H9 (cell line): ENCODE data around the gene UVRAG. TPM values are rescaled to one million over a fixed set of nuclear protein-coding genes. Genes with fewer than 3 reads are reported as not detected.
A peak's percentile ranks its signal among the peaks of the same experiment; 100 is the strongest.

Experiments used
- DNase-seq: peaks from one replicate; pipeline ENCODE4 v3.0.0-alpha.2; 2017
- H2AFZ ChIP-seq: one replicate; pipeline ENCODE4 v1.6.1; 2013; ENCODE audit warnings: mild to moderate bottlenecking, low read length, control low read depth, moderate library complexity
- H2AK5ac ChIP-seq: 2 replicates; pipeline ENCODE4 v1.6.1; 2013; ENCODE audit warnings: low read length, control low read depth, mixed read lengths; ENCODE audit not compliant: insufficient read length
- H2BK120ac ChIP-seq: one replicate; pipeline ENCODE4 v1.6.1; 2013; ENCODE audit warnings: low read depth, mild to moderate bottlenecking, low read length, control low read depth, inconsistent platforms; ENCODE audit not compliant: poor library complexity, severe bottlenecking
- H2BK12ac ChIP-seq: 2 replicates; pipeline ENCODE4 v1.6.1; 2013; ENCODE audit warnings: low read length, control low read depth, mixed read lengths, low read depth; ENCODE audit not compliant: insufficient read length
- H2BK15ac ChIP-seq: 2 replicates; pipeline ENCODE4 v1.6.1; 2013; ENCODE audit warnings: low read depth, low read length, control low read depth
- H2BK20ac ChIP-seq: one replicate; pipeline ENCODE4 v1.6.1; 2013; ENCODE audit warnings: low read depth, mild to moderate bottlenecking, low read length, control low read depth, inconsistent platforms; ENCODE audit not compliant: poor library complexity, severe bottlenecking
- H2BK5ac ChIP-seq: 2 replicates; pipeline ENCODE4 v1.6.1; 2013; ENCODE audit warnings: low read length, control low read depth, mixed read lengths; ENCODE audit not compliant: insufficient read length
- H3K14ac ChIP-seq: 2 replicates; pipeline ENCODE4 v1.6.1; 2013; ENCODE audit warnings: low read length, control low read depth; ENCODE audit not compliant: insufficient read depth
- H3K18ac ChIP-seq: 2 replicates; pipeline ENCODE4 v1.6.1; 2013; ENCODE audit warnings: low read depth, mild to moderate bottlenecking, mixed read lengths, low read length, control low read depth; ENCODE audit not compliant: insufficient read length
- H3K23ac ChIP-seq: 2 replicates; pipeline ENCODE4 v1.6.1; 2013; ENCODE audit warnings: low read length, control low read depth, mixed read lengths, low read depth; ENCODE audit not compliant: insufficient read length
- H3K23me2 ChIP-seq: 2 replicates; pipeline ENCODE4 v1.6.1; 2013; ENCODE audit warnings: low read depth, mild to moderate bottlenecking, mixed read lengths, low read length, control low read depth; ENCODE audit not compliant: insufficient read length, poor library complexity, severe bottlenecking
- H3K27ac ChIP-seq: 2 replicates; pipeline ENCODE4 v1.5.1; 2013; ENCODE audit warnings: low read length, control low read depth, mixed read lengths, low read depth; ENCODE audit not compliant: insufficient read length
- H3K27me3 ChIP-seq: 2 replicates; pipeline ENCODE4 v1.6.1; 2013; ENCODE audit warnings: low read length, control low read depth, inconsistent platforms; ENCODE audit not compliant: insufficient read depth
- H3K4ac ChIP-seq: 2 replicates; pipeline ENCODE4 v1.6.1; 2013; ENCODE audit warnings: low read depth, mild to moderate bottlenecking, control low read depth, inconsistent platforms, low read length, moderate library complexity
- H3K4me1 ChIP-seq: 2 replicates; pipeline ENCODE4 v1.6.1; 2013; ENCODE audit warnings: low read length, control low read depth, inconsistent platforms; ENCODE audit not compliant: insufficient read depth
- H3K4me2 ChIP-seq: 2 replicates; pipeline ENCODE4 v1.6.1; 2013; ENCODE audit warnings: low read length, control low read depth, mixed read lengths; ENCODE audit not compliant: insufficient read length, insufficient read depth
- H3K56ac ChIP-seq: 2 replicates; pipeline ENCODE4 v1.6.1; 2013; ENCODE audit warnings: low read depth, mild to moderate bottlenecking, mixed read lengths, low read length, control low read depth; ENCODE audit not compliant: insufficient read length
- H3K79me1 ChIP-seq: 2 replicates; pipeline ENCODE4 v1.6.1; 2013; ENCODE audit warnings: low read depth, mild to moderate bottlenecking, moderate library complexity, low read length, control low read depth, inconsistent platforms; ENCODE audit not compliant: insufficient read depth, poor library complexity, severe bottlenecking
- H3K79me2 ChIP-seq: 2 replicates; pipeline ENCODE4 v1.6.1; 2013; ENCODE audit warnings: low read length, control low read depth, inconsistent platforms; ENCODE audit not compliant: insufficient read depth
- H3K9ac ChIP-seq: 2 replicates; pipeline ENCODE4 v1.6.1; 2013; ENCODE audit warnings: low read length, control low read depth, mixed read lengths; ENCODE audit not compliant: insufficient read length; ENCODE audit errors: extremely low read depth
- H3K9me3 ChIP-seq: one replicate; pipeline ENCODE4 v1.6.1; 2013; ENCODE audit warnings: low read depth, low read length, inconsistent platforms; ENCODE audit not compliant: control insufficient read depth
- H3T11ph ChIP-seq: one replicate; pipeline ENCODE4 v1.6.1; 2013; ENCODE audit warnings: mild to moderate bottlenecking, low read length, control low read depth, inconsistent platforms
- H4K20me1 ChIP-seq: one replicate; pipeline ENCODE4 v1.6.1; 2013; ENCODE audit not compliant: control insufficient read depth, insufficient read length, insufficient read depth
- H4K5ac ChIP-seq: 2 replicates; pipeline ENCODE4 v1.6.1; 2013; ENCODE audit warnings: low read depth, mild to moderate bottlenecking, mixed read lengths, low read length, control low read depth; ENCODE audit not compliant: insufficient read length
- H4K8ac ChIP-seq: replicated peaks from 2 replicates; pipeline ENCODE4 v1.6.1; 2013; ENCODE audit warnings: low read length, control low read depth, mixed read lengths, low read depth; ENCODE audit not compliant: insufficient read length
- H4K91ac ChIP-seq: 2 replicates; pipeline ENCODE4 v1.6.1; 2013; ENCODE audit warnings: low read depth, mild to moderate bottlenecking, moderate library complexity, mixed read lengths, low read length, control low read depth; ENCODE audit not compliant: insufficient read length
- H3K27ac Mint-ChIP-seq, 3 experiments: 2 replicates in 2 of 3; 3 replicates in 1 of 3; pipeline ENCODE4 v1.8.0; 2020 to 2021; ENCODE audit warnings: mixed read lengths in 3 of 3, mild to moderate bottlenecking in 1 of 3, moderate library complexity in 1 of 3
- H3K27me3 Mint-ChIP-seq: 2 replicates; pipeline ENCODE4 v1.8.0; 2021; ENCODE audit warnings: low read depth, mild to moderate bottlenecking, moderate library complexity, mixed read lengths
- H3K36me3 Mint-ChIP-seq, 3 experiments: 2 replicates in 2 of 3; 3 replicates in 1 of 3; pipeline ENCODE4 v1.8.0; 2020 to 2021; ENCODE audit warnings: low read depth in 3 of 3, mixed read lengths in 3 of 3; ENCODE audit not compliant: insufficient read depth in 1 of 3
- H3K4me1 Mint-ChIP-seq, 2 experiments: 2 replicates each; pipeline ENCODE4 v1.8.0; 2020; ENCODE audit warnings: mixed read lengths in 2 of 2
- H3K4me3 Mint-ChIP-seq, 2 experiments: 2 replicates in 1 of 2; 3 replicates in 1 of 2; pipeline ENCODE4 v1.8.0; 2020 to 2021; ENCODE audit warnings: mild to moderate bottlenecking in 2 of 2, mixed read lengths in 2 of 2, moderate library complexity in 1 of 2
- H3K9me3 Mint-ChIP-seq, 2 experiments: 2 replicates in 1 of 2; 3 replicates in 1 of 2; pipeline ENCODE4 v1.8.0; 2020; ENCODE audit warnings: mild to moderate bottlenecking in 2 of 2, mixed read lengths in 2 of 2, moderate library complexity in 1 of 2
- CTCF ChIP-seq: fragments of 200-600 bp; sonication (generic); conservative IDR thresholded peaks from 3 replicates; pipeline ENCODE4 v1.8.0; 2021; ENCODE audit warnings: antibody characterized with exemption, mild to moderate bottlenecking
- WGBS: extraction: QIAGEN DNeasy Blood & Tissue Kit; methylation state at CpG from one replicate; pipeline ENCODE4 v1.1.7; 2013; ENCODE audit warnings: missing lambda C conversion rate, low lambda C conversion rate, mixed read lengths; ENCODE audit not compliant: insufficient read length; ENCODE audit errors: extremely low coverage; 5-methylcytosine and 5-hydroxymethylcytosine counted together
- total RNA-seq: library from RNA; stranded (reverse); gene quantifications from 2 replicates; pipeline ENCODE4 v1.2.1, GENCODE V29; 2021

UVRAG gene
- total RNA-seq, 1 experiment from 2014 or later, result 18.5 TPM

GRCh38 chr11:76181371-76181770 lies 366.4 kb downstream of the UVRAG start:
- Histone ChIP-seq H4K8ac (no peak overlapping the region), H3K27ac (no peak overlapping the region), H2BK15ac (no peak overlapping the region), H2BK5ac (no peak overlapping the region), H2AK5ac (no peak overlapping the region), H3K18ac (no peak overlapping the region), H3K4me2 (no peak overlapping the region), H3T11ph (no peak overlapping the region), H3K79me1 (no peaks in the 10 kb centered on the region), H3K9ac (no peak overlapping the region), H3K56ac (no peak overlapping the region), H4K5ac (no peak overlapping the region), H2BK20ac (no peak overlapping the region), H3K14ac (no peak overlapping the region), H3K4ac (no peak overlapping the region), H4K20me1 (no peaks in the 10 kb centered on the region), H3K9me3 (no peaks in the 10 kb centered on the region), H3K79me2 (no peaks in the 10 kb centered on the region), H3K23ac (no peak overlapping the region), H3K23me2 (no peaks in the 10 kb centered on the region), H3K27me3 (no peaks in the 10 kb centered on the region), H4K91ac (no peak overlapping the region), H2BK12ac (no peak overlapping the region), H2BK120ac (no peak overlapping the region), H2AFZ (no peak overlapping the region), H3K4me1 (no peaks in the 10 kb centered on the region)
- Mint-ChIP-seq H3K4me1 (peaks cover 7 to 14% of the 10 kb centered on the region in 2 experiments), H3K27ac (no peak overlapping the region), H3K27me3 (peaks cover 17% of the 10 kb centered on the region), H3K36me3 (no peaks in the 10 kb centered on the region; a peak in 1 of 7 replicates), H3K9me3 (no peaks in the 10 kb centered on the region), H3K4me3 (no peak overlapping the region)
- peak; percentile 35; the same call in 1 of the 3 replicates for TF ChIP-seq CTCF
- DNase-seq, result peak; percentile 52
- WGBS, result no CpG with 5 or more reads among the region's 15 CpGs
